K562 (cell line): ENCODE measurements around the gene VGF. TPM values are rescaled to one million over a fixed set of nuclear protein-coding genes. Genes with fewer than 3 reads are reported as not detected.
A peak's percentile ranks its signal among the peaks of the same experiment; 100 is the strongest.

Experiments used
- ATAC-seq: fragments of 200-7000 bp; cut with Tn5 transposase; 3 replicates; pipeline ENCODE4 v1.9.1; 2020; ENCODE audit warnings: moderate library complexity
- BruUV-seq: library from RNA; stranded (reverse); fragments of 400-500 nt; replicated peaks from 2 replicates; lab custom pipeline; 2021; lab: Mats Ljungman, UMichigan
- CTCF ChIA-PET: fragments of 300-600 bp; formaldehyde crosslinking; extraction: SDS; loops from one replicate; lab custom pipeline; 2021; ENCODE audit warnings: low intra/inter-chr PET ratio; lab: Yijun Ruan, JAX
- POLR2A ChIA-PET: fragments of 300-600, 350-650 bp; sonication (Branson Sonifier 250); formaldehyde crosslinking; extraction: SDS; loops from one replicate; lab custom pipeline; 2021; ENCODE audit warnings: antibody characterized with exemption, inconsistent platforms; lab: Yijun Ruan, JAX
- DNase-seq, 4 experiments: peaks; one replicate each; pipeline versions ENCODE4 v3.0.0 to v3.0.0-alpha.2; 2011 to 2018; ENCODE audit warnings: low spot score in 3 of 4, mixed read lengths in 3 of 4; ENCODE audit errors: extremely low read depth in 1 of 4
- FAIRE-seq: peaks from 2 replicates; lab custom pipeline; 2011; peaks lifted over from hg19 to GRCh38; lab: Jason Lieb, UNC
- H2AFZ ChIP-seq: 2 replicates; pipeline ENCODE4 v1.6.0; 2011; ENCODE audit warnings: low read depth, low read length, control low read depth, inconsistent platforms
- H3K27ac ChIP-seq: fragments of 200-600 bp; 3 replicates; pipeline ENCODE4 v1.8.0; 2011; ENCODE audit warnings: low read depth, mild to moderate bottlenecking, control low read depth, inconsistent platforms, low read length, moderate library complexity, mixed read lengths; ENCODE audit errors: extremely low read depth
- H3K27me3 ChIP-seq, 2 experiments: fragments of 300-600 bp in 1 of 2; 2 replicates in 1 of 2; 3 replicates in 1 of 2; pipeline versions ENCODE4 v1.6.0 to v1.8.0; 2011; ENCODE audit warnings: inconsistent platforms in 2 of 2, low read length in 2 of 2, mild to moderate bottlenecking in 1 of 2, mixed read lengths in 1 of 2, moderate library complexity in 1 of 2; ENCODE audit not compliant: control insufficient read depth in 2 of 2, insufficient read depth in 2 of 2
- H3K36me3 ChIP-seq: fragments of 300-600 bp; 3 replicates; pipeline ENCODE4 v1.8.0; 2011; ENCODE audit warnings: mild to moderate bottlenecking, low read length, inconsistent platforms; ENCODE audit not compliant: control insufficient read depth, insufficient read depth
- H3K4me1 ChIP-seq, 2 experiments: fragments of 200-600 bp in 1 of 2; replicated peaks in 1 of 2; 2 replicates in 1 of 2; 3 replicates in 1 of 2; pipeline versions ENCODE4 v1.5.1 to v1.8.0; 2011; ENCODE audit warnings: inconsistent platforms in 2 of 2, low read length in 2 of 2, mild to moderate bottlenecking in 1 of 2, mixed read lengths in 1 of 2, moderate library complexity in 1 of 2; ENCODE audit not compliant: control insufficient read depth in 2 of 2, insufficient read depth in 2 of 2
- H3K4me2 ChIP-seq: 2 replicates; pipeline ENCODE4 v1.6.1; 2011; ENCODE audit warnings: low read length, control low read depth, inconsistent platforms, mixed read lengths; ENCODE audit not compliant: insufficient read depth
- H3K4me3 ChIP-seq: fragments of 200-600 bp; sonication (generic), shearing (Covaris generic); 2 replicates; pipeline ENCODE4 v1.5.1; 2016; ENCODE audit warnings: control low read depth, inconsistent platforms
- H3K79me2 ChIP-seq: fragments of 200-600 bp; 3 replicates; pipeline ENCODE4 v1.8.0; 2011; ENCODE audit warnings: low read length, inconsistent platforms; ENCODE audit not compliant: control insufficient read depth, insufficient read depth
- H3K9ac ChIP-seq, 2 experiments: 2 replicates each; pipeline versions ENCODE4 v1.6.0 to v1.6.1; 2011; ENCODE audit warnings: low read depth in 2 of 2, low read length in 2 of 2, control low read depth in 1 of 2, inconsistent platforms in 1 of 2, mild to moderate bottlenecking in 1 of 2, mixed read lengths in 1 of 2; ENCODE audit not compliant: insufficient read depth in 1 of 2
- H3K9me1 ChIP-seq: one replicate; pipeline ENCODE4 v1.6.0; 2011; ENCODE audit warnings: inconsistent platforms, mild to moderate bottlenecking, low read length, moderate library complexity; ENCODE audit not compliant: control insufficient read depth, insufficient read depth
- H3K9me3 ChIP-seq: replicated peaks from 2 replicates; pipeline ENCODE4 v1.5.1; 2011; ENCODE audit warnings: low read depth, low read length, inconsistent platforms; ENCODE audit not compliant: control insufficient read depth, insufficient read depth
- H4K20me1 ChIP-seq: replicated peaks from 2 replicates; pipeline ENCODE4 v1.6.1; 2011; ENCODE audit warnings: low read length, inconsistent platforms, mixed read lengths; ENCODE audit not compliant: control insufficient read depth, insufficient read depth
- AFF1 ChIP-seq, 2 experiments: fragments of 450-650 bp; IDR thresholded peaks; 2 replicates each; pipeline ENCODE4 v1.6.1; 2018; ENCODE audit warnings: mild to moderate bottlenecking in 2 of 2, low read depth in 1 of 2; ENCODE audit not compliant: partially characterized antibody in 2 of 2
- ARNT ChIP-seq, 2 experiments: fragments of 450-650 bp; IDR thresholded peaks; 2 replicates each; pipeline ENCODE4 v1.6.1; 2016; ENCODE audit warnings: mild to moderate bottlenecking in 1 of 2
- DDX20 ChIP-seq: fragments of 450-650 bp; IDR thresholded peaks from 2 replicates; pipeline ENCODE4 v1.6.1; 2016; ENCODE audit warnings: missing genetic modification characterization, low read depth, mild to moderate bottlenecking, missing compliant biosample characterization, moderate library complexity
- HBP1 ChIP-seq: fragments of 450-650 bp; formaldehyde crosslinking; IDR thresholded peaks from 2 replicates; pipeline ENCODE4 v1.4.0; 2022; ENCODE audit warnings: missing genetic modification characterization
- PHB2 ChIP-seq: fragments of 450-650 bp; IDR thresholded peaks from 2 replicates; pipeline ENCODE4 v1.6.1; 2017; ENCODE audit warnings: low read depth
- PML ChIP-seq: IDR thresholded peaks from 2 replicates; pipeline ENCODE4 v1.6.1; 2012; ENCODE audit warnings: low read length, inconsistent platforms
- RBM15 ChIP-seq: fragments of 200-400 bp; formaldehyde crosslinking; IDR thresholded peaks from 2 replicates; pipeline ENCODE4 v1.6.1; 2018; ENCODE audit warnings: mild to moderate bottlenecking, low read length, moderate library complexity; ENCODE audit not compliant: insufficient read depth
- RERE ChIP-seq: sonication (generic); formaldehyde crosslinking; IDR thresholded peaks from 2 replicates; pipeline ENCODE4 v1.8.0; 2023; ENCODE audit warnings: missing genetic modification reagents, mild to moderate bottlenecking, borderline replicate concordance
- SMARCE1 ChIP-seq: fragments of 450-650 bp; IDR thresholded peaks from 2 replicates; pipeline ENCODE4 v1.7.1; 2016; ENCODE audit warnings: mild to moderate bottlenecking
- WGBS: fragments of 100-300 bp; shearing (Covaris generic); methylation state at CpG from one replicate; pipeline ENCODE4 v1.1.6; 2016; ENCODE audit warnings: low coverage, mixed read lengths; ENCODE audit not compliant: insufficient coverage; ENCODE audit errors: missing lambda C conversion rate; 5-methylcytosine and 5-hydroxymethylcytosine counted together
- in situ Hi-C: fragments of 300-500 bp; cut with MboI; formaldehyde crosslinking; loops from 4 replicates; pipeline ENCODE4 v1.15.0; 2018; ENCODE audit warnings: inconsistent platforms, mixed read lengths
- intact Hi-C: fragments of 100-400 bp; cut with micrococcal nuclease; formaldehyde crosslinking; loops from 2 replicates; pipeline ENCODE4 v1.14.2; 2022
- polyA plus RNA-seq, 8 experiments: library from polyadenylated mRNA; depleted of rRNA in 4 of 8; stranded (reverse) in 5 of 8; unstranded in 3 of 8; fragments of >200 nt; fragmentation: Nextera tagmentation in 2 of 8; fragmentation: Illumina TruSeq in 1 of 8; extraction: Ambion mirVana in 2 of 8; extraction: Trizol in 1 of 8; gene quantifications; 2 replicates each; pipeline versions ENCODE4 v1.2.1 to v1.2.3, GENCODE V29; 2011 to 2014; ENCODE audit warnings: inconsistent platforms in 1 of 8, missing spikeins in 1 of 8
- total RNA-seq, 7 experiments: library from RNA; depleted of rRNA in 6 of 7; stranded (reverse); fragments of >200 nt in 6 of 7; fragmentation: Illumina TruSeq in 2 of 7; extraction: Trizol in 2 of 7; gene quantifications; 2 replicates each; pipeline versions ENCODE4 v1.2.1 to v1.2.3, GENCODE V29; 2011 to 2021; ENCODE audit warnings: low replicate concordance in 1 of 7

The VGF gene
- total and polyA plus RNA-seq, 9 of the 15 experiments (the other 6 are each of a cell fraction or from before 2014, with no cell fraction given): 0.03 to 5.7 (median 0.34) TPM

GRCh38 chr7:101201695-101202602 lies 36.6 kb upstream of the VGF start:
- no TSS peak for BruUV-seq
- intact Hi-C loops: no loop called here
- no peak overlapping the region for H3K4me3 ChIP-seq
- H3K79me2 ChIP-seq: no peaks in the 10 kb centered on the region
- peaks cover 9% of the 10 kb centered on the region; the same call in 1 of the 3 replicates for H3K36me3 ChIP-seq
- H3K4me2 ChIP-seq: no peak overlapping the region
- no peak overlapping the region for H3K27ac ChIP-seq
- DNase-seq (peak in 1 of 4 experiments; percentile 18), FAIRE-seq (no peak), ATAC-seq (no peak)
- WGBS: 66% methylated on average over 49 of the region's 75 CpGs
- H3K9ac ChIP-seq: peak overlapping the region in 1 of 2 experiments; percentile 64; a peak in 2 of 4 replicates
- CTCF ChIA-PET: no interaction called here
- in situ Hi-C loops: no loop called here
- H3K9me1 ChIP-seq: no peaks in the 10 kb centered on the region
- peaks cover 0 to 7% of the 10 kb centered on the region in 2 experiments; a peak in 1 of 5 replicates for H3K27me3 ChIP-seq
- H3K9me3 ChIP-seq: no peaks in the 10 kb centered on the region
- peaks cover 9 to 37% of the 10 kb centered on the region in 2 experiments for H3K4me1 ChIP-seq
- no peaks in the 10 kb centered on the region for H4K20me1 ChIP-seq
- H2AFZ ChIP-seq: no peak overlapping the region
- POLR2A ChIA-PET: interaction anchor here (0.6 to 1.5 kb wide), 2 partner anchors 14 to 37 kb away, joined by 3 to 8 read pairs; no protein-coding TSS in a partner anchor
- TF ChIP-seq HBP1 (no peak), SMARCE1 (no peak), RBM15 (no peak), DDX20 (no peak), RERE (CRISPR knock-in tag) (no peak), AFF1 (IDR thresholded peaks at IDR 0.05; ENCODE audit: low read depth in 1 of 2, partially characterized antibody in 2 of 2) (no peak), PHB2 (no peak), ARNT (IDR thresholded peaks at IDR 0.05) (no peak), PML (no peak)
